Cardiac muscle cell (in vitro differentiated cells and primary cell): ENCODE data around the gene FLG. TPM values are rescaled to one million over a fixed set of nuclear protein-coding genes. Genes with fewer than 3 reads are reported as not detected.
"Not testable (repeated sequence)": the region's sequence is repeated elsewhere in the genome, so short reads cannot be mapped to it uniquely, and the experiment has no call there.

Experiments used
- DNase-seq, 2 donors: peaks; one replicate each; pipeline versions ENCODE4 v3.0.0 to v3.0.0-alpha.2; 2010 to 2017; ENCODE audit warnings: low read depth in 1 of 2, low spot score in 1 of 2
- H3K27ac ChIP-seq: fragments of 200-600 bp; sonication (generic); 2 replicates; pipeline ENCODE4 v1.5.1; 2016
- H3K27me3 ChIP-seq: fragments of 200-600 bp; sonication (generic); 2 replicates; pipeline ENCODE4 v1.6.0; 2016; ENCODE audit warnings: control low read depth
- H3K36me3 ChIP-seq: fragments of 200-600 bp; sonication (generic); 2 replicates; pipeline ENCODE4 v1.5.1; 2016; ENCODE audit warnings: control low read depth
- H3K4me1 ChIP-seq: fragments of 200-600 bp; sonication (generic); 2 replicates; pipeline ENCODE4 v1.8.1; 2017; ENCODE audit warnings: low read depth, mild to moderate bottlenecking, mixed run types
- H3K4me3 ChIP-seq: fragments of 200-600 bp; sonication (generic); 2 replicates; pipeline ENCODE4 v1.5.1; 2016; ENCODE audit warnings: mild to moderate bottlenecking
- H3K9me3 ChIP-seq: fragments of 200-600 bp; sonication (generic); 2 replicates; pipeline ENCODE4 v1.5.1; 2017; ENCODE audit warnings: low read depth, mild to moderate bottlenecking, control low read depth
- polyA plus RNA-seq: library from polyadenylated mRNA; unstranded; fragments of >200 nt; fragmentation: Nextera tagmentation; extraction: Ambion mirVana; gene quantifications from 2 replicates; pipeline ENCODE4 v1.2.1, GENCODE V29; 2016
- total RNA-seq: library from RNA; depleted of rRNA; stranded (reverse); fragments of >200 nt; gene quantifications from 2 replicates; pipeline ENCODE4 v1.2.3, GENCODE V29; 2016
- TF ChIP-seq, protein P1 (sequence below): IDR thresholded peaks from 2 replicates; pipeline ENCODE4 v1.5.1; 2012; ENCODE audit warnings: low read depth, mild to moderate bottlenecking, low read length

Gene FLG
- total and polyA plus RNA-seq, 2 experiments from 2014 or later: not detected

DNA sequence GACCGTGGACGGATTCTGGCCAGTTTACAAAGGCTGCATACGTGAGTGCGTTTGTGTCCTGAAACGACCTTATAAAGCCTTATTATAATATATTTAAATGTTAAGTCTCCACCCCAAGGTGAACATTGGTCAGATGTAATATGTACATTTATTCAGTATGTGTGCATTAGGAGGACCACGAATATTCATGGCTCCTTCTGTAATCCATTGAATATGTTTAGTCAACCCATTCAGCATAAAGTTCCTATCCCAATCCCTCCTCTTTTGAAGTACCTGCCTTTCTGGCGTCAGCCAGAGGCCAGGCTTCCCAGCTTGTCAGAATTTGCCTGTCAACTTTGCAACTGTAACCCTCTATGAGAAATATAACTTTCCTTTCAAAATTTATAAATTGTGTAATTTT is 10.4 kb upstream of the FLG start:
- Histone ChIP-seq H3K27me3 (no peaks in the 10 kb centered on the region), H3K4me3 (no peak overlapping the region), H3K9me3 (no peaks in the 10 kb centered on the region), H3K36me3 (no peaks in the 10 kb centered on the region), H3K27ac (no peak overlapping the region), H3K4me1 (no peaks in the 10 kb centered on the region)
- DNase-seq: no peak
- TF ChIP-seq, protein P1, sequence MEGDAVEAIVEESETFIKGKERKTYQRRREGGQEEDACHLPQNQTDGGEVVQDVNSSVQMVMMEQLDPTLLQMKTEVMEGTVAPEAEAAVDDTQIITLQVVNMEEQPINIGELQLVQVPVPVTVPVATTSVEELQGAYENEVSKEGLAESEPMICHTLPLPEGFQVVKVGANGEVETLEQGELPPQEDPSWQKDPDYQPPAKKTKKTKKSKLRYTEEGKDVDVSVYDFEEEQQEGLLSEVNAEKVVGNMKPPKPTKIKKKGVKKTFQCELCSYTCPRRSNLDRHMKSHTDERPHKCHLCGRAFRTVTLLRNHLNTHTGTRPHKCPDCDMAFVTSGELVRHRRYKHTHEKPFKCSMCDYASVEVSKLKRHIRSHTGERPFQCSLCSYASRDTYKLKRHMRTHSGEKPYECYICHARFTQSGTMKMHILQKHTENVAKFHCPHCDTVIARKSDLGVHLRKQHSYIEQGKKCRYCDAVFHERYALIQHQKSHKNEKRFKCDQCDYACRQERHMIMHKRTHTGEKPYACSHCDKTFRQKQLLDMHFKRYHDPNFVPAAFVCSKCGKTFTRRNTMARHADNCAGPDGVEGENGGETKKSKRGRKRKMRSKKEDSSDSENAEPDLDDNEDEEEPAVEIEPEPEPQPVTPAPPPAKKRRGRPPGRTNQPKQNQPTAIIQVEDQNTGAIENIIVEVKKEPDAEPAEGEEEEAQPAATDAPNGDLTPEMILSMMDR: no peak

DNA sequence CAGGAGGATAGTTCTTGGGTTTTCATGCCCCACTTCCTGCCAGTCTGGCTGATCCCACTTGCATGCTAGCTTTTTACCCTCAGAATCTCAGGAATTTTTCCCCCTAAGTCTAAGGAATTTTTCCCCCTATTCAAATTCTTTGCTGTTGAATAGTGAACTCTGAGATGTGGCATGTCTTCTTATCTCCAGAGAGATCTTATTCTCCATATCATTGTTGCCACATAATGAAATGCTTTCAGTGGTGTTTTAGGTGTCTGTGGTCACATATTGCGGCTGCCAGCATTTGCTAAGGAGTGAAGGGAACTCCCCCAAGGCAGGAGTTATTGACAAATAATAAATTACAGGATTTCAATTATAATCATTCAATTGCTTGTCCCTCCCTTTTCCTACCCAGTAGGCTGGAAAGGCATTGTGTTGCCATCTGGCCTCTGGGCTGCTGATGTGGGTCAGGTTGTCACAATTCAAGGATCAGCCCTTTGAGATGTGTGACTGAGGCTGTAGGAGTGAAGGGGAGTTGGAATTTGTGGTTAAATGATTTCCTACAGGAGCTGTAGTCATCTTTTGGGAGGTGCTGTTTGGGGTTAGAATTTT is 3.9 kb upstream of the FLG start:
- Histone ChIP-seq H3K36me3 (no peaks in the 10 kb centered on the region), H3K9me3 (peaks cover 2% of the 10 kb centered on the region), H3K4me3 (no peak overlapping the region), H3K27ac (no peak overlapping the region), H3K4me1 (no peaks in the 10 kb centered on the region), H3K27me3 (no peaks in the 10 kb centered on the region)
- TF ChIP-seq, protein P1: no peak
- DNase-seq: no peak

DNA sequence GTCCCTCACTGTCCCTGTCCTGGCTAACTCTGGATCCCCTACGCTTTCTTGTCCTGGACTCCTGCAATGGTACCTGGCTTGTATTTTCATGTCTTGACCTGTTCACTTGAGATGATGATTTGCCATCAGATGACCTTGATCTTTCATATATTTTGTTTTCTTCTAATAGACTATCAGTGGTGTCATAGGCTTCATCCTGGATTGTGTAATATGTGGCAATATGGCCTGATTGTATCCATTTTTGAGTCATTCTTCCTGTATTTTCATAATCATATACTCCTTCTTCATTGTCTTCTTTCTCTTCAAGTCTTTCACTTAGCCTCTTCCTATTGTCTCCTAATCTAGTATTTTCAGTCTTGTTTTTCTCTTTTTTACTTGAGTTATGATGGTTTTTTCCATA is 11.1 kb downstream of the FLG start:
- no peak overlapping the region for H3K4me3 ChIP-seq
- no peaks in the 10 kb centered on the region for H3K9me3 ChIP-seq
- no peaks in the 10 kb centered on the region for H3K27me3 ChIP-seq
- H3K36me3 ChIP-seq: no peaks in the 10 kb centered on the region
- no peak overlapping the region for H3K27ac ChIP-seq
- no peaks in the 10 kb centered on the region for H3K4me1 ChIP-seq
- TF ChIP-seq, protein P1: no peak
- no peak for DNase-seq

DNA sequence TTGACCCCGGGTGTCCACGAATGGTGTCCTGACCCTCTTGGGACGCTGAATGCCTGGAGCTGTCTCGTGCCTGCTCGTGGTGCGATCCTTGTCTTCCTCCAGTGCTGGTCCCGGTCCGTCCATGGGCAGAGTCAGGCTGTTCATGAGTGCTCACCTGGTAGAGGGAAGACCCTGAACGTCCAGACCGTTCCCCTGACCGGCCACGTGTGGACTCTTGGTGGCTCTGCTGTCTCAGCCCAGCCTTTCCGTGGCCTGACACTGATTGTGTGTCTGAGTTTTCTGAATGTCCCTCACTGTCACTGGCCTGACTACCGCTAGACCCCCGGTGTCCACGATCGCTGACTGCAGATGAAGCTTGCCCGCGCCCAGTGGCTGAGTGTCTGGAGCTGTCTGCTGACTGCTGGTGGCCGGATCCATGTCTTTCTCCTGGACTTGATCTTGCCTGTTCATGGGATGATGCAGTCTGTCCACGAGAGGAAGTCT is 11.7 kb downstream of the FLG start:
- no peak for DNase-seq
- no peaks in the 10 kb centered on the region for H3K4me1 ChIP-seq
- TF ChIP-seq, protein P1: no peak
- H3K4me3 ChIP-seq: no peak overlapping the region
- H3K36me3 ChIP-seq: no peaks in the 10 kb centered on the region
- no peaks in the 10 kb centered on the region for H3K9me3 ChIP-seq
- no peaks in the 10 kb centered on the region for H3K27me3 ChIP-seq
- H3K27ac ChIP-seq: no peak overlapping the region

DNA sequence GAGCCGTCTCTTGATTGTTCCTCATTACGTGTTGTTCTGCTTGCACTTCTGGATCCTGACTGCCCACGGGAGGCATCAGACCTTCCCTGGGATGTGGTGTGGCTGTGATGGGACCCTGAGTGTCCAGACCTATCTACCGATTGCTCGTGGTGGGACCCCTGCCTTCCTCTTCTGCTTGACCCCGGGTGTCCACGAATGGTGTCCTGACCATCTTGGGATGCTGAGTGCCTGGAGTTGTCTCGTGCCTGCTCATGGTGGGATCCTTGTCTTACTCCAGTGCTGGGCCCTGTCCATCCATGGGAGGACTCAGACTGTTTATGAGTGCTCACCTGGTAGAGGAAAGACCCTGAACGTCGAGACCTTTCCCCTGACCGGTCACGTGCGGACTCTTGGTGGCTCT is 12.9 kb downstream of the FLG start:
- not testable (repeated sequence) for DNase-seq, H3K4me1 ChIP-seq, H3K9me3 ChIP-seq, H3K27ac ChIP-seq, H3K27me3 ChIP-seq, H3K4me3 ChIP-seq, H3K36me3 ChIP-seq

DNA sequence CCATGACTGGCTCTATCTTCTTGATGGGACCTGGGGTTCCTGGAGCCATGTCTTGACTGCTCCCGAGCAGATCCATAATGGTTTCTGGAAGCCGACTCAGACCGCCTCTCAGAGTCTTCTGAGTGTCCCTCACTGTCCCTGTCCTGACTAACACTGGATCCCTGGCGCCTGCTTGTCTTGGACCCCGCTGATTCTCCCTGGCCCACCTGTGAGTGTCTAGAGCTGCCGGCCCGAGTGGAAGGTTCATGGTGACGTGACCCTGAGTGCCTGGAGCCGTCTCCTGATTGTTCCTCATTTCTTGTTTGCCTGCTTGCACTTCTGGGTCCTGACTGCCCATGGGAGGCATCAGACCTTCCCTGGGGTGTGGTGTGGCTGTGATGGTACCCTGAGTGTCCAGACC is 15.1 kb downstream of the FLG start:
- Histone ChIP-seq H3K27ac (no peak overlapping the region), H3K27me3 (no peaks in the 10 kb centered on the region), H3K4me3 (no peak overlapping the region), H3K36me3 (no peaks in the 10 kb centered on the region), H3K9me3 (no peaks in the 10 kb centered on the region), H3K4me1 (no peaks in the 10 kb centered on the region)
- TF ChIP-seq, protein P1: no peak
- no peak for DNase-seq

DNA sequence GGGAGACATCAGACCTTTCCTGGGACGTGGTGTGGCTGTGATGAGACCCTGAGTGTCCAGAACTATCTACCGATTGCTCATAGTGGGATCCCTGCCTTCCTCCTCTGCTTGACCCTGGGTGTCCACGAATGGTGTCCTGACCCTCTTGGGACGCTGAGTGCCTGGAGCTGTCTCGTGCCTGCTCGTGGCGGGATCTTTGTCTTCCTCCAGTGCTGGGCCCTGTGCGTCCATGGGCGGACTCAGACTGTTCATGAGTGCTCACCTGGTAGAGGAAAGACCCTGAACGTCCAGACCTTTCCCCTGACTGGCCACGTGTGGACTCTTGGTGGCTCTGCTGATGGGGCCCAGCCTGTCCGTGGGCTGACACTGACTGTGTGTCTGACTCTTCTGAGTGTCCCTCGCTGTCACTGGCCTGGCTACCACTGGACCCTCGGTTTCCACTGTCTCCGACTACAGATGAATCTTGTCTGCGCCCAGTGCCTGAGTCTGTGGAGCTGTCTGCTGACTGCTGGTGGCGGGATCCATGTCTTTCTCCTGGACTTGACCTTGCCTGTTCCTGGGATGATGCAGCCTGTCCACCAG is 15.6 kb downstream of the FLG start:
- not testable (repeated sequence) for DNase-seq, H3K27ac ChIP-seq, H3K4me3 ChIP-seq, H3K4me1 ChIP-seq, H3K36me3 ChIP-seq, H3K9me3 ChIP-seq, H3K27me3 ChIP-seq

DNA sequence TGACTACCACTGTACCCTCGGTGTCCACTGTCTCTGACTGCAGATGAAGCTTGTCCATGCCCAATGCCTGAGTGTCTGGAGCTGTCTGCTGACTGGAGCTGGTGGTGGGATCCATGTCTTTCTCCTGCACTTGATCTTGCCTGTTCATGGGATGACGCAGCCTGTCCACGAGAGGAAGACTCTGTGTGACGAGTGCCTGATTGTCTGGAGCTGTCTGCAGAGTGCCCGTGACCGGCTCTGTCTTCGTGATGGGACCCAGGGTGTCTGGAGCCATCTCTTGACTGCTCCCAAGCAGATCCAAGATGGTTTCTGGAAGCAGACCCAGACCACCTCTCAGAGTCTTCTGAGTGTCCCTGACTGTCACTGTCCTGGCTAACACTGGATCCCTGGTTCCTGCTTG is 16.3 kb downstream of the FLG start:
- H3K27ac ChIP-seq, H3K9me3 ChIP-seq, H3K4me3 ChIP-seq, DNase-seq, H3K4me1 ChIP-seq, H3K27me3 ChIP-seq, H3K36me3 ChIP-seq: not testable (repeated sequence)

DNA sequence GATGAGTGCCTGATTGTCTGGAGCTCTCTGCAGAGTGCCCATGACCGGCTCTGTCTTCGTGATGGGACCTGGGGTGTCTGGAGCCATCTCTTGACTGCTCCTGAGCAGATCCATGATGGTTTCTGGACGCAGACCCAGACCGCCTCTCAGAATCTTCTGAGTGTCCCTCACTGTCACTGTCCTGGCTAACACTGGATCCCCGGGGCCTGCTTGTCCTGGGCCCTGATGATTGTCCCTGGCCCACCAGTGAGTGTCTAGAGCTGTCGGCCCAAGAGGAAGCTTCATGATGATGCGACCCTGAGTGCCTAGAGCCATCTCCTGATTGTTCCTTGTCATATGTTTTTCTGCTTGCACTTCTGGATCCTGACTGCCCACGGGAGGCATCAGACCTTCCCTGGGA is 17.1 kb downstream of the FLG start:
- not testable (repeated sequence) for H3K36me3 ChIP-seq, H3K27me3 ChIP-seq, H3K4me1 ChIP-seq, DNase-seq, H3K9me3 ChIP-seq, H3K27ac ChIP-seq, H3K4me3 ChIP-seq
